Stimulated activated CD4-positive, alpha-beta T cell treated with anti-CD3 and anti-CD28 coated beads, Interleukin-4, amount 100 ng/mL, for 4 hours (primary cell): ENCODE data around the gene WRAP53.

Source experiments
- DNase-seq, 2 experiments: peaks; one replicate each; pipeline ENCODE4 v3.0.0-alpha.2; 2020

Gene WRAP53

DNA sequence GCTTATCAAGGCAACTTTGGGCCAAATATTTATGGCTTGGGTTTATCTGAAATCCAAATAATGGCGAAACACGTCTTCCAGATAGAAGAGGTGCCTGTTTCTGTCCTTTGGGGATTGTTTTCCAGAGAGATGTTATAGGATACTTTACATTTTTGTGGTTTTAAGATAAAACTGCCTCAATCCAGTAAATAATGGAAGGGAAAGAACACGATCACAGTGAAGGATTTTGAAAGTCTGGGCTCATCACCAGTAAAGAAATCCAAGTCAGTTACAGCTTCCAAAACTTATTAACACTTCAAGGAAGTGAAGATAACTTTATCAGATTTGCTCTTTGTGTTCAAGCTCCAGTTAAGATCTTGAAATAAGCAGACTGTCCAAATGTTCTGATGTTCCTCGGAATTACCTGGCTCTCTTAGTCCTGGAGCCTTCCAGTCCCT, 59.4 kb downstream of the WRAP53 start:
- no peak for DNase-seq

GRCh38 chr17:7748076-7748775, 59.9 kb downstream of the WRAP53 start:
- DNase-seq: no peak

DNA sequence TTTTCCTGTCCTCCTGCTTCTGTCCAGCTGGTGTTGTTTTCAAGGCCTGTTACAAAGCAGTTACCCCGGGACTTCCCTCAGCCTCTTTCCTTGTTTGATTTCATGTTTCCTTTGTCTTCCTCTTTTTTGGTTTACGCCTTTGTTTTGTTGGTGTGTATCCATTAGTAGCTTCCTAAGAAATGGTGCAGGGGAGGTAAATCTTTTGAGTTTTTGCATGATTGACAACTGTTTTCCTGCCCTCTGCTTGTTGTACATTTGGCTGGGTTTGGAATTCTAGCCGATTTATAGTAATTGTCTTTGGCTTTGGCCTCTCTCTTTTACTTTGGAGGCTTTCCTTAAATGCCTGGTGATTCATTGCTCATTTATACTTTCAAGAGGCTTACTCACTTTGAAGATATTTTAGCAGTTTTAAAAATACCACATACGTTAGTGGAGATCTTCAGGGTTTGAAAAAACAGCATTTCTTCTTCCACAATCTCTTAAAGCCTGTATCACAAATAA, 62.1 kb downstream of the WRAP53 start:
- DNase-seq: no peak
